Liver (tissue), 9 donors: ENCODE data around the gene AATK. TPM values are rescaled to one million over a fixed set of nuclear protein-coding genes. Genes with fewer than 3 reads are reported as not detected.
A peak's percentile ranks its signal among the peaks of the same experiment; 100 is the strongest.

Experiments
- DNase-seq: peaks from one replicate; pipeline ENCODE4 v3.0.0-alpha.2; 2017; ENCODE audit warnings: low spot score
- H3K27ac ChIP-seq, 2 donors: one replicate each; pipeline ENCODE4 v1.7.0; 2013; ENCODE audit warnings: inconsistent platforms in 2 of 2, low read length in 2 of 2, control low read depth in 1 of 2, low read depth in 1 of 2, mild to moderate bottlenecking in 1 of 2
- H3K27me3 ChIP-seq, 4 donors: one replicate each; pipeline versions ENCODE4 v1.6.1 to v1.7.0; 2013; ENCODE audit warnings: low read length in 3 of 4, inconsistent platforms in 1 of 4, mild to moderate bottlenecking in 1 of 4, moderate library complexity in 1 of 4; ENCODE audit not compliant: control insufficient read depth in 4 of 4, insufficient read depth in 4 of 4
- H3K36me3 ChIP-seq, 4 donors: one replicate each; pipeline versions ENCODE4 v1.6.1 to v1.7.0; 2013; ENCODE audit warnings: low read length in 3 of 4, mild to moderate bottlenecking in 3 of 4, low read depth in 1 of 4, moderate library complexity in 1 of 4; ENCODE audit not compliant: control insufficient read depth in 4 of 4, insufficient read depth in 3 of 4
- H3K4me1 ChIP-seq, 4 donors: one replicate each; pipeline versions ENCODE4 v1.6.1 to v1.7.0; 2013; ENCODE audit warnings: low read length in 3 of 4, mild to moderate bottlenecking in 3 of 4, moderate library complexity in 1 of 4; ENCODE audit not compliant: control insufficient read depth in 4 of 4, insufficient read depth in 4 of 4
- H3K4me3 ChIP-seq, 3 donors: one replicate each; pipeline versions ENCODE4 v1.6.1 to v1.7.0; 2013; ENCODE audit warnings: low read length in 3 of 3, control low read depth in 1 of 3, low read depth in 1 of 3, mild to moderate bottlenecking in 1 of 3
- H3K9ac ChIP-seq, 2 donors: one replicate each; pipeline ENCODE4 v1.7.0; 2013; ENCODE audit warnings: low read length in 2 of 2, mild to moderate bottlenecking in 2 of 2, moderate library complexity in 2 of 2, control low read depth in 1 of 2, low read depth in 1 of 2
- H3K9me3 ChIP-seq, 4 donors: one replicate each; pipeline versions ENCODE4 v1.6.1 to v1.7.0; 2013; ENCODE audit warnings: low read length in 3 of 4; ENCODE audit not compliant: control insufficient read depth in 4 of 4
- ATF3 ChIP-seq: IDR thresholded peaks from 2 replicates; pipeline ENCODE4 v1.6.1; 2016; ENCODE audit warnings: antibody characterized with exemption
- CTCF ChIP-seq: fragments of 150-350 bp; IDR thresholded peaks from 2 replicates; pipeline ENCODE4 v1.5.1; 2017; ENCODE audit warnings: improper control_type of control experiment, low read depth, low read length; ENCODE audit not compliant: missing input control
- FOXA2 ChIP-seq: IDR thresholded peaks from 2 replicates; pipeline ENCODE4 v1.6.1; 2016; ENCODE audit warnings: antibody characterized with exemption
- GABPA ChIP-seq, 2 donors: IDR thresholded peaks in 1 of 2; conservative IDR thresholded peaks in 1 of 2; 2 replicates each; pipeline ENCODE4 v1.6.1; 2016; ENCODE audit warnings: antibody characterized with exemption in 2 of 2, mild to moderate bottlenecking in 1 of 2, moderate library complexity in 1 of 2
- HNF4G ChIP-seq: IDR thresholded peaks from 2 replicates; pipeline ENCODE4 v1.6.1; 2016; ENCODE audit warnings: antibody characterized with exemption
- JUND ChIP-seq, 2 donors: IDR thresholded peaks; 2 replicates each; pipeline ENCODE4 v1.6.1; 2016; ENCODE audit warnings: antibody characterized with exemption in 2 of 2
- NR2F2 ChIP-seq: IDR thresholded peaks from 2 replicates; pipeline ENCODE4 v1.6.1; 2016; ENCODE audit warnings: antibody characterized with exemption
- RAD21 ChIP-seq, 2 donors: IDR thresholded peaks; 2 replicates each; pipeline ENCODE4 v1.6.1; 2016; ENCODE audit warnings: antibody characterized with exemption in 2 of 2, mild to moderate bottlenecking in 2 of 2
- REST ChIP-seq: IDR thresholded peaks from 2 replicates; pipeline ENCODE4 v1.6.1; 2016; ENCODE audit warnings: antibody characterized with exemption, mild to moderate bottlenecking
- RXRA ChIP-seq, 2 donors: IDR thresholded peaks; 2 replicates each; pipeline ENCODE4 v1.6.1; 2017 to 2018; ENCODE audit warnings: antibody characterized with exemption in 2 of 2, mild to moderate bottlenecking in 1 of 2
- SP1 ChIP-seq: IDR thresholded peaks from 2 replicates; pipeline ENCODE4 v1.6.1; 2018; ENCODE audit warnings: antibody characterized with exemption, mild to moderate bottlenecking
- TAF1 ChIP-seq: conservative IDR thresholded peaks from 2 replicates; pipeline ENCODE4 v1.6.1; 2016; ENCODE audit warnings: antibody characterized with exemption, mild to moderate bottlenecking
- YY1 ChIP-seq: IDR thresholded peaks from 2 replicates; pipeline ENCODE4 v1.6.1; 2016; ENCODE audit warnings: antibody characterized with exemption, mild to moderate bottlenecking
- WGBS: extraction: QIAGEN DNeasy Blood & Tissue Kit; methylation state at CpG from one replicate; pipeline ENCODE4 v1.1.7; 2013; 5-methylcytosine and 5-hydroxymethylcytosine counted together
- polyA plus RNA-seq, 2 donors: library from polyadenylated mRNA; stranded (reverse) in 1 of 2; unstranded in 1 of 2; fragments of 200-250 nt in 1 of 2; fragments of >200 nt in 1 of 2; fragmentation: Nextera tagmentation in 1 of 2; extraction: Ambion mirVana in 1 of 2; gene quantifications; one replicate each; pipeline versions ENCODE4 v1.2.1 to v1.2.3, GENCODE V29; 2013 to 2015
- total RNA-seq, 2 donors: library from RNA; depleted of rRNA; stranded (reverse); fragments of >200 nt; gene quantifications; one replicate each; pipeline ENCODE4 v1.2.3, GENCODE V29; 2014
- donor health status: healthy.
- donor health status: healthy.
- donor health status: healthy.
- donor health status: healthy.
- donor health status: healthy.

Gene AATK
- total and polyA plus RNA-seq, 4 donors, result 0.24 to 2.3 (median 0.62) TPM

- peak; percentile 74 for DNase-seq
- Histone ChIP-seq H3K27me3 (no peaks in the 10 kb centered on the region), H3K9ac (no peak overlapping the region), H3K36me3 (peaks cover 10 to 25% (median 14%) of the 10 kb centered on the region in 4 donors), H3K27ac (no peak overlapping the region), H3K4me3 (no peak overlapping the region), H3K4me1 (peaks cover 7 to 44% (median 23%) of the 10 kb centered on the region in 4 donors), H3K9me3 (no peaks in the 10 kb centered on the region)
- WGBS, result 85% methylated on average over 26 of the region's 26 CpGs
- TF ChIP-seq CTCF (no peak), HNF4G (no peak)
Measured at GRCh38 chr17:81090361-81091136, 75.5 kb downstream of the AATK start.

- no peak for DNase-seq
Measured at GRCh38 chr17:81086789-81087551, 79.1 kb downstream of the AATK start.

More at GRCh38 chr17:81086789-81087551, 79.1 kb downstream of the AATK start:
- peaks cover 10 to 25% (median 15%) of the 10 kb centered on the region in 4 donors for H3K36me3 ChIP-seq
- no peak for TF ChIP-seq RAD21 (IDR thresholded peaks at IDR 0.05)
- no peak for TF ChIP-seq ATF3
- TF ChIP-seq HNF4G, result no peak
- TF ChIP-seq SP1, result no peak
- TF ChIP-seq TAF1, result no peak
- no peak for TF ChIP-seq NR2F2
- TF ChIP-seq GABPA (IDR thresholded peaks at IDR 0.05 in 1 of 2, conservative IDR thresholded peaks at IDR 0.05 in 1 of 2), result no peak
- no peak for TF ChIP-seq RXRA (IDR thresholded peaks at IDR 0.05)
- TF ChIP-seq JUND (IDR thresholded peaks at IDR 0.05), result no peak
- no peak for TF ChIP-seq REST
- TF ChIP-seq FOXA2, result no peak
- no peak for TF ChIP-seq CTCF
- TF ChIP-seq YY1, result no peak
- no peaks in the 10 kb centered on the region for H3K27me3 ChIP-seq
- H3K4me1 ChIP-seq, result peaks cover 10 to 43% (median 28%) of the 10 kb centered on the region in 4 donors
- no peak overlapping the region for H3K27ac ChIP-seq
- H3K9me3 ChIP-seq, result no peaks in the 10 kb centered on the region
- WGBS, result 91% methylated on average over 32 of the region's 32 CpGs
- H3K4me3 ChIP-seq, result no peak overlapping the region
- no peak overlapping the region for H3K9ac ChIP-seq
